Hippocampal formation (tissue), 2 donors: ENCODE data around the gene ZIM2.
A peak's percentile ranks its signal among the peaks of the same experiment; 100 is the strongest.

Source experiments
- DNase-seq, 2 donors: peaks; one replicate each; lab custom pipeline; 2025; lab: John Stamatoyannopoulos, UW

The ZIM2 gene

DNA sequence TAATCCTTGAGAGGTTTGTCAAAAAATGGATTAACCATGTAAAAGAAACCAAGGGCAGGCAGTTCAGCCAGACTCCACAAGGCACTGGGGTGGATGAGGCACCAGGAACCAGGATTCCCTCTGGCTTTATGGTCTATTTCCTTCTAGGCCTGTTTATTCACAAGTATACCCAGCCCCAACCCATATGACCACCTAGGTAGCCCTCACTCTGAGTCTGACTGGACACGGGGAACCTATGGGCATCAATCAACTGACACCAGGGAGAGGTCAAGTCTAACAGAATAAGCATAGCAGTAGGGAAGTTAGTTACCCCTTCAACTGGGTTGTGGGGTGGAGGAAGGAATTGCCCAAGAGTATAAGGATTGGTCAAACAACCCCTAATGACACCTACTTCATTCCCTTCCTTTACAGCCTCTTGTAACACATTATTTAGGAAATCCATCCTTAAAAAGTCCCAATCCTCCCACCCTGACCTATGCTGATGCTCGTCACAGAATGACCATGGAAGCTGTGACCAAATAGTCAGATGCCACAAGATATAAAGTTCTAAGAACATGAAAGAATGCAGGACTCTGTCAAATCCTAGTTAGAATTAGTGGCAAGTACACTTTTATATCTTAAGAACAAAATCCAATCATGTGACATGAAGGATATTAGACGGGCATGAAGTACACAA lies 31.7 kb downstream of the ZIM2 start:
- DNase-seq, result no peak

DNA sequence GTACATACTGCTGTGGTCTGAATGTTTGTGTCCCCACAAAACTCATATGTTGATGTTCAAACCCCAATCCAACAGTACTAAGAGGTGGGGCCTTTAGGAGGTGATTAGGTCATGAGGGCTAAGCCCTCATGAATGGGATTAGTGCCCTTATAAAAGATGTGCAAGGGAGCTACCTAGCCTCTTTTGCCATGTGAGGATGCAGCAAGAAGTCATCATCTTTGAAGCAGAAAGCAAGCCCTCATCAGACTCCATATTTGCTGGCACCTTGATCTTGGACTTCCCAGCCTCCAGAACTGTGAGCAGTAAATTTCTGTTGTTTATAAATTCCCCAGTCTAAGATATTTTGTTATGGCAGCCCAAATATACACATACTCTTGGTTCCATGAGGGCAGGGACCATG lies 33.9 kb downstream of the ZIM2 start:
- no peak for DNase-seq

DNA sequence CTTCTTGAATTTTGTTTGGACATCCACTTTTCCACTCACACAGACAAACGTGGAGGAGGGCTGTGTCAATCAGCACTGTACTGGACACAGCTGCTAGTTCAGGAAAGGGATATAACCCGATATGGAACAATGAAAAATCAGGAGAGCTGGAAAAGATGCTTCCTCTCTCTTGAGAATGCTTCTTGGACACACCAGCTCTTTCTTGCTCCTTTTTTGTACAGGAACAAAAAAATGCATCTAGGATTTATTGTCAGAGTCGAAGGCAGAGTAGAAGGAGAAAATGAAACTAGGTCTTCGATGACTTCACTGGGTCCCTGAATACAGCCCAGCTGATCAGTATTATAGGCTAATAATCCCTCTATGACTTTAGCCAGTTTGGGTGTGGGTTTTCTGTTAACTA lies 62.2 kb downstream of the ZIM2 start:
- DNase-seq, result no peak

DNA sequence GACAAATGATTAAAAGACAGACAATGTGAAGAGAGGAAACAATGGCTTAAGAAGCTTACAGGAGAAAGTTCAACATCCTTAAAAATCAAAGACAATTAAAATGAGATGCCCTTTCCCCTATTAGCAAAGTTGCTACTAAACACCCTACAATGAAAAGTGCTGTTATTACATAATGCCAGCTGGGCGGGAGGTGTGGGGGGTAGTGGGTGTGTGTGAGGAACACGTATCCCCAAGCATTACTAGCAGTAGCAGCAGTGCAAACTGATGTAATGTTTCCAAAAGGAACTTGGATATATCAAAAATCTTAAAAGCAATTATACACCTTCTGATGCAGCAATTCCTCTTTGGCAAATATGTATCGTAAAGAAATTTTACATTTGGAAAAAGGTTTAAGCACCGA lies 70.9 kb downstream of the ZIM2 start:
- DNase-seq, result no peak

DNA sequence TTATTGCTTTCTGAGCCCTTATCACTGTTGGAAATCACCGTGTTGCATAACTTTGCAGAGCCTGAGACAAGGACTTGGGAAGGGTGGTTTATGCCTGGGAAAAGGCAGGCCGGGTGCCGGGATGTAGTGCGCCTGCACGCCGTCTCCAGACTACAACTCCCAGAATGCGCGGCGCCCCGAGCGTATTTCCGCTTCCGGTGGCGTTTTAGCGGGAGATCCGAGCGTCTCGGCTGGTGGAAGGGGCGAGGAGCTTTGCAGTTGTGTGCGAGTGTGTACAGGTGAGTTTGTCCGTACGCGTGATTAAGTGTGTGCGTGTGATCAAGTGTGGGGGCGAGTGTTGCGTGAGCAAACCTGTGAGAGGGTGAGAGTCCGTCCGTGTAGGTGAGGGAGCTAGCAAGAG lies 75.4 kb downstream of the ZIM2 start:
- peak; percentile 17 to 69 for DNase-seq

DNA sequence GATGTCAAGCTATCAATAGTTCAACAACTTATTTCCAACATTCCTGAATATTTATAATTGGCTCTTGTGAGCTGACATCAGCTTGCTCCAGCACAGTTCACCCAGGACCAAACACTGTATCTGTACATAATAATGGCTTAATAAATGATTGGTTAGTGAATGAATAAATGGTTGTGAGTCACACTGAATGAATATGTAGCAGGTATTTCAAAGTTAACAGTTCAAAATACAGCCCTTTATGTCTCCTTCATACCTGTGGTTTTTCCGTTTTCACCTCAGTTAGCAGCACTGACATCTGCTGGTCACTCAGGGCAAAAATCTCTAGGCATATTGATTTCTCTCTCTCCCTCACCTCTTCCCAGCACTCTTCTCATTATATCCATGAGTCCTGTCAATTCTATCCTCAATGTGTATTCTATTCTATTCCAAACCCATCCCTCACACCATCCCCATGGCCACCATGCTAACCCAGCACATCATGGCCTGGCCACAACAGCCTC lies 76.3 kb downstream of the ZIM2 start:
- DNase-seq, result no peak

DNA sequence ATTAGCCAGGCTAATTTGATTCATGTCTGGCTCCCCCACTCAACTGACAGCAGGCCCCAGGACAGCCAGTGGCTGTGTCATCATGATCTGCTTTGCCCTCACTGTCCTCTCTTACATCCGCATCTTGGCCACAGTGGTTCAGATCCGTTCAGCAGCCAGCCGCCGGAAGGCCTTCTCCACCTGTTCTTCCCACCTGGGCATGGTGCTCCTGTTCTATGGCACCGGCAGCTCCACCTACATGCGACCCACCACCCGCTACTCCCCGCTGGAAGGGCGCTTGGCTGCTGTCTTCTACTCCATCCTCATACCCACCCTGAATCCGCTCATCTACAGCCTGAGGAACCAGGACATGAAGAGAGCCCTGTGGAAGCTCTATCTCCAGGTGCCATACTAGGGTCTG lies 79.7 kb downstream of the ZIM2 start:
- DNase-seq, result no peak

DNA sequence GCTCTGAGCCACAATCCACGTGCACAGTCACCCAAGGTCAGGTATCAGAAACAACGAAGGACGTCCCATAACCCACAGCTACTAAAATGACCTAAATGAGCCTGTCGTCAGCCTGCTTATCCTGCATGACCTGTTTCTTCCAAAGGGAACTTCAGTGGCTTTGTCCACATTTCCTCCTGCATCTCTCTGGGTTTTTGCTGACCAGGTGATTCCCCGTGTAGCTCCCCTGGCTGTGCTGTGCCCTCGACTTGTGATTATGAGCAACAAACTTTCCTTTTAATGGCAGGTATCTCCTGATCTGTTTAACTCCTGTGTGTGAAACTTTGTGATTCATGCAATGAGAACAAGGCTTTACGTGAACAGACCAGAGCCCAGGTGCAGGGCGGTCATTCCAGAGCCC lies 81.0 kb downstream of the ZIM2 start:
- DNase-seq, result no peak

DNA sequence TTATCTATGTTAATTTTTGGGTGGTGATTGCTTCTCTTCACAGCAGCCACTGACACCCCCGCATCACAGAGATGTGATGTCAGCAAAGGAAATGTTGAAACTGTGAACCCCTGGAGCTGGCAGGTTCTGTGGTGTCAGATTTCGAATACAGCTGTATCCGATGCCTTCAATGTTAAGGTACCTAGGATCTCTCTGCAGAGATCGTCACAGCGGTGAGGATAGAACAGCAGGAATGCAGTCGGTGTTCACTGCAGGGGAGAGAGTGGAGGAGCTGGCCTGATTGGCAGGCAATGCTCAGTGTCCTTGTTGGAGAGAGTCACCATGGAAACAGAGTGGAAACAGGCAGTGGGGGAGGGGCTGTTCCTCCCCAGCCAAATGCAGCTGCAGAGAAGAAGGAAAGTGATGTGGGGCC lies 89.4 kb downstream of the ZIM2 start:
- DNase-seq, result peak; percentile 65 to 80

DNA sequence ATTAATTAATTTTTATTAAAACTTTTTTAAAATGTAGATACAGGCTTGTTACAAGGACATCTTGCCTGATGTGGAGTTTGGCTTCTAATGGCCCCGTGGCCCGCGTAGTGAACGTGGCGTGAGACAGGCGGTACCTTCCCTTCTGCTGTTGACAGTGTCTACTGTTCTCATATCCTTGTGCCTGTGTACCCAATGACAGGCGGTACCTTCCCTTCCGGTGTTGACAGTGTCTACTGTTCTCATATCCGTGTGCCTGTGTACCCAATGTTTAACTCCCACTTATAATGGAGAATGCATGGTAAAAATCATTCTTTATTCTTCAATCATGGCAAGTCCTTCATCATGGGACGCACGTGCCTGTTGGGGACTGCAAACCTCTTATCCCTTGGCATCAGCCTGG lies 89.9 kb downstream of the ZIM2 start:
- no peak for DNase-seq

DNA sequence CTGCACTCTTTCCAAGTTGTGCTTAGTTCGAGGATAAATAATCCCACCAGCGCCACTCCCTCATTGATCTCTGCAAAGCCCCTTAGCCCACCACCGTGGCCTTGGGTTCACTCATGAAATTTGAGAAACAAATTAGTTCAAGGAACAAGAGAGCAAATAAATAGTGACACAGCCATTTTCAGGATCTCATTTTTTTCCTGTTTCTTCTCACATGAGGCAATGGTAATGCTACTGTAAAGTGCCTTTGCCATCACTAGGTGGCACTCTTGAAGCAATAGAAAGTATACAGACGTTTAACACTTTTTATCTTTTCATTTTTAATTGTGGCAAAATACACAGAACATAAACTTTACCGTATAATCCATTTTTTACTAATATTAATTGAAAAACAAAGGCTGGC lies 92.1 kb downstream of the ZIM2 start:
- DNase-seq, result peak in 1 of 2 donors; percentile 44

DNA sequence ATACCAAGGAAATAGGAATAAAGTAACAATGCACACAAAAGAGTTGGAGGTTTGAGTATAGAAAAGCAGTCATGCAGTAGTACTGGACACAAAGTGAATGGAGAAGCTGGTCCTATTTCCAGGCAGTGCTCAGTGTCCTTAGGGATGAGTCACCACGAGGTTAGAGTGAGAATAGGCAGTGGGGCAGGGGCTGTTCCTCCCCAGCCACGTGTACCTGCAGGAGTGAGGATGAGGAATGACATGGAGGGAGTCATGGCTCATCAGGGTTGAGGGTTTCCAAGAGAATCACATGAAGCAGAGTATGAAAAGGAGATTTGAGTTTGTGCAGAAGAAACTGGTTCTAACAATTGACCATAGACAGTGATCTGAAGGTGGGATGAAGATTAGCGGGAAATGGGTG lies 94.2 kb downstream of the ZIM2 start:
- DNase-seq, result no peak

DNA sequence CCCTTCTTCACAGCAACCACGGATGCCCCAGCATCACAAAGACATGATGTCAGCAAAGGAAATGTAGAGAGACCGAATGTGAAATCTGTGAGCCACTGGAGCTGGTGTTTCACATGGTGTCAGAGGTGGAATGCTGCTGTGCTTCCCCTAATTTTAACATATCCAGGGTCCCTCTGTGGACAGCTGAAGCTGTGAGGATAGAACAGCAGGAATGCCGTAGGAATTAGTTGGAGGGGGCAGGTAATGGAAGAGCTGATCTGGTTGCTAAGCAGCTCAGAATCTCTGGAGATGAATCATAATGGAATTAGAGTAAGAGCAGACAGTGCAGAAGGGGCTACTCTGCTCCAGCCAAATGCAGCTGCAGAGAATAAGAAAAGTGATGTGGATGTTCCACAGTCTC lies 100.0 kb downstream of the ZIM2 start:
- no peak for DNase-seq

DNA sequence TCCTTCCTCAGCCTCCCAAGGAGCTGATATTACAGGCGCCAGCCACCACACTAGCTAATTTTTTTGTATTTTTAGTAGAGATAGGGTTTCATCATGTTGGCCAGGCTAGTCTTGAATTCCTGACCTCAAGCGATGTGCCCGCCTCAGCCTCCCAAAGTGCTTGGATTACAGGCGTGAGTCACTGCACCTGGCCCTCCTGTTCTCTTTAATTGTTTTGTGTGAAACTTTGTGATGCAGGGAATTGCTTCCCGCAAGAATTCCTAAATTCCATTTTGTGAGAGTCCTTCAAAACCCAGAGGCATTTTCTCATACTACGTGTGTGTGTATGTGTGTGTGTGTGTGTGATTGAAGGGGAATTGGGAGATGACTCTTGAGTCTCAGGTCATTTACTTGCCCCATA lies 104.0 kb downstream of the ZIM2 start:
- no peak for DNase-seq

DNA sequence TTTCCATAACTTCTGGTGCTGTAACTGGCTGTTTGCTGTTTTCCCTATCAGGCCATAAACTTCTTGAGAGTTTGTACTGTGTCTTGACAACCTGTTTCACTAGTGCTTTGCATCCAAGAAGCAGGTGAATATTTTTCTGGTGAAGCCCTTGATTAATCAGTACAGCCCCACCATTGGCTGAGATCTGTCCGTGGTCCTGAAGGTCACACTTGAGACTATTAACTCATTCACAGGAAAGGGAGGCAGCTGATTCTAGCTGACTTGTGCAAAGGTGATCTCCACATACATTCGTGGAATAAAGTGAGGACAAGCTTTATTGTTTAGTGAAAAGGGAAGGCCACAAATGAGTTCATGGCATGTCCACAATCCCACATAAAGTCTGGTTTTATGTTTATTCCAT lies 107.5 kb downstream of the ZIM2 start:
- DNase-seq, result no peak

DNA sequence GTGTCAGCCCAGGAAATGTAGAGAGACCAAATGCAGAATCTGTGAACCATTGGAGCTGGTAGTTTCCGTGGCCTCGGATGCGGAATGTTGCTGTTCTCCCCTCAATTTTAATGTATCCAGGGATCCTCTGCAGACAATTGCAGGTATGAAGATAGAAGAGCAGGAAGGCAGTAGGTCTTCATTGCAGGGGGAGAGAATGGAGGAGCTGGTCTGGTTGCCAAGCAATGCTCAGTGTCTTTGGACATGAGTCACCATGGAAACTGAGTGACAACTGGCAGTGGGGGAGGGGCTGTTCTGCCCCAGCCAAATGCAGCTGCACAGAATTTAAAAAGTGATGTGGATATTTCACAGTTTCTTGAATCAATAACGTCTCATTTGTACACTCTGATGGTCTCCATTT lies 112.8 kb downstream of the ZIM2 start:
- DNase-seq, result peak in 1 of 2 donors; percentile 18

DNA sequence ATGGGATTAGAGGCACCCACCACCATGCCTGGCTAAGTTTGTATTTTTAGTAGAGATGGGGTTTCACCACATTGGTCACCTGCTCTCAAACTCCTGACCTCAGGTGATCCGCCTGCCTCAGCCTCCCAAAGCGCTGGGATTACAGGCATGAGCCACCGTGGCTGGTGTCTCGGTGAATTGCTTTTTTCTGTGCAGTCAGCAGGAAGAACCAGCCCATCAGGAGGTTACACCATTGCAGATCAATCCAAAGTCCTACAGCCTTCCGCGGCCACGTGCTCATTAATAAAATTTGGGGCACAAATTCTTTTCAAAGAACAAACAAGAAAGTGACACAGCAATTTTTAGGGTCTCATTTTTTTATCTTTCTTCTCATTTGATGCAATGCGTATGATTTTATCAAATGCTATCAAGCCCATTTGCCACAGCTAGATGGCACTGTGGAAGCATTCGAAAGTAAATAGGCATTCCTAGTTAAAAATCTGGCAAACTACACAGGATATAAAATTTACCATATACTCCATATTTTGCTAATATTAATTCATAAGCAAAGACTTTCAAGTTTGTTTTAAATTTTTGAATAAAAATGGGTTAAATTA lies 114.6 kb downstream of the ZIM2 start:
- peak; percentile 57 to 75 for DNase-seq
